HFF-Myc (cell line): ENCODE results near the gene RGS6.

ENCODE experiments used
- DNase-seq: peaks from one replicate; pipeline ENCODE4 v3.0.0-alpha.2; 2011; ENCODE audit warnings: low read depth; ENCODE audit errors: extremely low read depth
- H3K4me3 ChIP-seq: replicated peaks from 2 replicates; pipeline ENCODE4 v1.5.1; 2011; ENCODE audit warnings: low read depth, mild to moderate bottlenecking, control low read depth, low read length
- TF ChIP-seq, protein P1 (sequence below): IDR thresholded peaks from 2 replicates; pipeline ENCODE4 v1.5.1; 2012; ENCODE audit warnings: mild to moderate bottlenecking, low read depth, low read length, control low read depth; ENCODE audit errors: missing control alignments

RGS6 gene

DNA sequence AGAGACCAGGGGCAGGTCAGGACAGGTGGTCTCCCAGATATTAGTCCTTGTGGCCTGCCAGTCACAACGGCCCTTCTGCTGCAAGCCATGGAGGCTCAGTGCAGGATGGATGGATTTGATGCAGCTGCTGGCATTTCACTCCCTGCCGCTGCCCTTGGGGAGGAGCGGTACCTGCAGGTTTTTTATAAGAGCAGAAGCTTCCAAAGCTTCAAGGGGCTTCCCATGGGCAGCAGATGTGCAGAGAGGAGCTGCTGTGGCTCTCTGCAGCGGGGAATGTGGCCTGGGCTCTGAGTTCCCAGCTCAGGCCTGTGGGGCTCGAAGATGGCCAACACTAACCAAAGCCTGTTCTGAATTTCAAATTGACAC, 582.4 kb downstream of the RGS6 start:
- no peak overlapping the region for H3K4me3 ChIP-seq
- TF ChIP-seq, protein P1, sequence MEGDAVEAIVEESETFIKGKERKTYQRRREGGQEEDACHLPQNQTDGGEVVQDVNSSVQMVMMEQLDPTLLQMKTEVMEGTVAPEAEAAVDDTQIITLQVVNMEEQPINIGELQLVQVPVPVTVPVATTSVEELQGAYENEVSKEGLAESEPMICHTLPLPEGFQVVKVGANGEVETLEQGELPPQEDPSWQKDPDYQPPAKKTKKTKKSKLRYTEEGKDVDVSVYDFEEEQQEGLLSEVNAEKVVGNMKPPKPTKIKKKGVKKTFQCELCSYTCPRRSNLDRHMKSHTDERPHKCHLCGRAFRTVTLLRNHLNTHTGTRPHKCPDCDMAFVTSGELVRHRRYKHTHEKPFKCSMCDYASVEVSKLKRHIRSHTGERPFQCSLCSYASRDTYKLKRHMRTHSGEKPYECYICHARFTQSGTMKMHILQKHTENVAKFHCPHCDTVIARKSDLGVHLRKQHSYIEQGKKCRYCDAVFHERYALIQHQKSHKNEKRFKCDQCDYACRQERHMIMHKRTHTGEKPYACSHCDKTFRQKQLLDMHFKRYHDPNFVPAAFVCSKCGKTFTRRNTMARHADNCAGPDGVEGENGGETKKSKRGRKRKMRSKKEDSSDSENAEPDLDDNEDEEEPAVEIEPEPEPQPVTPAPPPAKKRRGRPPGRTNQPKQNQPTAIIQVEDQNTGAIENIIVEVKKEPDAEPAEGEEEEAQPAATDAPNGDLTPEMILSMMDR, result no peak
- no peak for DNase-seq

DNA sequence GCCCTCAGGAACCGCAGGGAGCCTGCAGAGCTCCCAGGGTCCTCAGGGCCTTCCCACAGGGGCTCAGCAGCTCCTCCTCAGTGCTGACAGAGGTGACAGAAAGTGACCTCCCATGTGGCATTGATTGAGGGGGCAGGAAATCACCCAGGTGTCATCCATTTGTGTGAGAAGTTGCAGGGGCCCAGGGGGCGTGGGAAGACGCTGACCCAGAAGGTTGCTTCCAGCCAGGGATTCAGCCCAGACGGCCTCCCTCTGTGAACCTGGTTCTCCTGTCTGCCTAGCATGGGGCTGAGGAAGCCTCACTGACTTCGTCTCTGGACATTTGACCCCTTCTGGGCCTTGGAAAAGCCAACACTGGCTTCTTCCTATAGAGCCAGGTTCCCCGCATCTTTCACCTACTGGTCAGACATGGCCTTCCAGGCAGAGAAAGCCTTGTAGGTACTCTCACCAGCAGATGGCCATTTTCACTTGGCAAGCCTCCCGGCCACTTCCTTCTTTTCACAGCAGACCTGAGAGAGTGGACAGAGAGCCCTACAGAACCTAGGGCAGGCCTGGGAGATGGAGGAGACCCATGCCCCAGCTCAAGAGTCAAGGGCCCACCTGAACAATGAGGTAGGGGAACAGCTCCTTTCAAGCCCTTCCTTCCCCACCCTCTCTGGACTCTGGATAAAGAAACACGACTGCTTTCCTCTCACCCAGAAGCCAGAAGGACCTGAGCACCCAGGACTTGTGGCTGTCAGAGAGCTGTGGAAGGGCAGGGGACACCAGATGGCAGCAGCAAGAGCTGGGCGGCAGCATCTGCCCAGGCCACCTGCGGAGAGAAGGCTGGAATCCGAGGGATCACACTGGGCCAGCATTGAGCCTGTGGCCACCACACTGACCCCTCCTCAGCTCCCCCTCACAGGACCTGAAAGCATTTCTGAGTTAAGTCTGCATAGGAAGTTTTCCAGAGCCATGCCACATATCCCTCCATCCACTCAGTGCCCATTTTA, 583.8 kb downstream of the RGS6 start:
- DNase-seq, result peak; percentile 16
- no peak overlapping the region for H3K4me3 ChIP-seq
- TF ChIP-seq, protein P1, result peak; percentile 31

DNA sequence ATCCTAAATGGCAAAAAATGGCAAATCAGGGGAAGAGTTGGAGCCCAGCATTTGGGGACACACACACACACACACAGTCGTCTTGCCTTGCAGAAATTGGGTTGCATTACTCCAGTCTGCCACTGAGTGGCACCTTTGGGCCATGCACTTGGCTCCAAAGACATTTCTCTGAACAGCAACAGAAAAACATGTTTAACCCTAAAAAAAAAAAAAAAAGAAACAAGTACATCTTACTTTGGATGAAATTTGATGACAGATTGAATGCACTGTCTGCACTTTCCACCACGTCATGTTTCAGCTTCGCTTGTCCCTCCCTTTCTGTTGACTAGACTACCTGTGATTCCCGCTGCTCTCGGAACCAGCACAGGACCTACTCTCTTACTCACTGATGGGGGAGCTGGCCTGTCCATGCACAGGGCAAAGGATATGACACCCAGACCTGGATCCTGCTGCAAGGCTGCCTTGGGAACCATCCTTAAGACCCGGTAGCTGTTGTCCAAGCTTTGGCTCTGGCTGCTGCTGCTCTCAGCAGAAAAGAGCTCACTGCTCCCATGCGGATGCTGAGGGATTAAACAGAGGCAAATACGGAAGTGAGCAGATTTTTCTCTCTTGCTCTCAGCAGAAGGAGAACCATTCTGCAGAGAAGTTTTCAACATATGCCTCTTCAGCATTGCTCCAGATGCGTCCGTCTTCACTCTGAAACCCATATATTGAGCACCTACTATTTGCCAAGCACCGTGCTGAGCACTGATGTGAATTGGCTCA, 584.9 kb downstream of the RGS6 start:
- peak; percentile 66 for DNase-seq
- TF ChIP-seq, protein P1, result peak; percentile 91
- H3K4me3 ChIP-seq, result no peak overlapping the region

DNA sequence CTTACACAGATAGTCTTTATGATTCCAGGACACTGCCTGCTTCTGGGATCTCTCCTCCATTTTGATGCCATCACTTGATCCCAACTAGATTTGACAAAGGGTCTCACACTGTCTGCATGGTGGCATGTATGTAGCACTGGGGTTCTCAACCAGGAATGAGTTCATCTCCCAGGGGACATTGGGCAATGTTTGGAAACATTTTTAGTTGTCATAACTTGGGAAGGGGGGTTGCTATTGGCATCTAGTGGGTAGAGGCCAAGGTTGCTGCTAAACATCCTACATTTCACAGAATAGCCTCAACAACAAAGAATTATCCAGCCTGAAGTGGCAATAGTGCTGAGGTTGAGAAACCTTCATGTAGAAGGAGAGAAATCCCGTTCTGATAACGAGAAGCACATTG, 585.5 kb downstream of the RGS6 start:
- TF ChIP-seq, protein P1, result no peak
- H3K4me3 ChIP-seq, result no peak overlapping the region
- no peak for DNase-seq

DNA sequence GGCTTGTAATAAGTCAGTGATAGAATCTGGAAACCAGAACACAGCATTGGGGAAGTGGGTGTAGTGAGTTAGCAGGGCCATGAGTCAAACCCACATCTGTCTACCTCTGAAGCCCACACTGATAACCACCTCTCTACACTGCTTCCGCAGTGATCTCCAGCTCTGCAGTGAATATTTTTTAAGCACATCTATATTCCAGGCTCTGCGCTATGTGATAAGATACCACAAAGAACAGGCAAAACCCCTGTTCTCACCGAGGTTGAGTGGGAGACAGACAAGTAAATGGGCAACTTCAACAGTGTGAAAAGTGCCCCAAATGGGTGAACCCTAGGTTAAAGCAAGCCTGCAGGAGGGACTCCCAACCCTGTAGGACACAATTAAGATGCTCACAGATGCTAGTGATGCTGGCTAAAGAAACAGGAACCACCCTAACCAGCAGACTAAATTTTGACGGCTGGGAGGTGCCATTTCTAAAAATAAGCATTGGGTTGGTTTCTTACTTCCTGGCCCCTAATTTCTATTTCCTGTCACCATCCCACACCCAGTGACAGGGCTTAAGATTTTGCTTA, 586.7 kb downstream of the RGS6 start:
- no peak overlapping the region for H3K4me3 ChIP-seq
- TF ChIP-seq, protein P1, result no peak
- DNase-seq, result no peak

DNA sequence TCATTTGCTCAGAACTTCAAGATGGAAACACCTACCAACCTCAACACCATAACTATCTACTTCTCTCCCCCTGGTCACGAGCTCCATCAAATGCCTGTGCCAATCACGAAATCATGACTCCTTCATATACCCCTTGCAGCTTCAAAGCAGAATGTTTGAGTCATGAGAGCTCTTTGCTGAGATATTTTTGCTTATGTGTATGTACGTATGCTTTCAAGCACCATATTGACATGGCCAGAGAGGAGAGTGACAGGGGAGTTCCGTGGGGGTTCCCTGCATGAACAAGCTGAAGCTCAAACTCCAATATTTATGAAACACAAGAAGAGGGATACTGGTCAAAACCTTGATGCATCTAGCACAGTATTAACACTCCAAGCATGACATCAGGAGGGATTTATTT, 587.3 kb downstream of the RGS6 start:
- no peak overlapping the region for H3K4me3 ChIP-seq
- DNase-seq, result no peak
- TF ChIP-seq, protein P1, result no peak
